PC-9 (cell line): ENCODE data around the gene GLI1. TPM values are rescaled to one million over a fixed set of nuclear protein-coding genes. Genes with fewer than 3 reads are reported as not detected.

ENCODE experiments used
- BruUV-seq: library from RNA; stranded (reverse); fragments of 400-500 nt; replicated peaks from 2 replicates; lab custom pipeline; 2021; lab: Mats Ljungman, UMichigan
- CTCF ChIA-PET: fragments of 300-600 bp; sonication (Branson Sonifier 250); formaldehyde crosslinking; loops from one replicate; lab custom pipeline; 2022; ENCODE audit warnings: antibody characterized with exemption; lab: Charles Lee
- POLR2A ChIA-PET: fragments of 300-600 bp; sonication (Branson Sonifier 250); formaldehyde crosslinking; loops from one replicate; lab custom pipeline; 2022; ENCODE audit warnings: antibody characterized with exemption; ENCODE audit not compliant: unreplicated experiment; lab: Charles Lee
- DNase-seq, 2 experiments: peaks; one replicate each; pipeline versions ENCODE4 v3.0.0 to v3.0.0-alpha.2; 2015 to 2022; ENCODE audit warnings: mixed read lengths in 1 of 2
- H2AFZ ChIP-seq: fragments of 200-600 bp; sonication (generic); 2 replicates; pipeline ENCODE4 v1.8.1; 2017; ENCODE audit warnings: antibody characterized with exemption
- H3F3A ChIP-seq: fragments of 200-600 bp; sonication (generic); 2 replicates; pipeline ENCODE4 v1.8.1; 2017; ENCODE audit warnings: antibody characterized with exemption, mild to moderate bottlenecking, low read depth; ENCODE audit not compliant: insufficient read depth
- H3K27ac ChIP-seq: fragments of 200-600 bp; sonication (generic); 2 replicates; pipeline ENCODE4 v1.6.1; 2016; ENCODE audit warnings: mixed run types
- H3K27me3 ChIP-seq: fragments of 200-600 bp; sonication (generic); 2 replicates; pipeline ENCODE4 v1.6.1; 2016; ENCODE audit warnings: low read depth, mixed run types; ENCODE audit not compliant: insufficient read depth
- H3K36me3 ChIP-seq: fragments of 200-600 bp; sonication (generic); 2 replicates; pipeline ENCODE4 v1.6.1; 2016; ENCODE audit warnings: low read depth, mixed run types
- H3K4me1 ChIP-seq: fragments of 200-600 bp; sonication (generic); replicated peaks from 2 replicates; pipeline ENCODE4 v1.6.1; 2016; ENCODE audit warnings: mixed run types; ENCODE audit not compliant: insufficient read depth
- H3K4me2 ChIP-seq: fragments of 200-600 bp; sonication (generic); 2 replicates; pipeline ENCODE4 v1.6.1; 2017; ENCODE audit warnings: mixed run types
- H3K4me3 ChIP-seq: fragments of 200-600 bp; sonication (generic); 2 replicates; pipeline ENCODE4 v1.6.1; 2016; ENCODE audit warnings: mixed run types
- H3K79me2 ChIP-seq: fragments of 200-600 bp; sonication (generic); 2 replicates; pipeline ENCODE4 v1.6.1; 2017; ENCODE audit warnings: low read depth, mixed run types
- H3K9me2 ChIP-seq: fragments of 200-600 bp; sonication (generic); 2 replicates; pipeline ENCODE4 v1.8.1; 2017; ENCODE audit warnings: mild to moderate bottlenecking; ENCODE audit not compliant: insufficient read depth
- H3K9me3 ChIP-seq: fragments of 200-600 bp; sonication (generic); 2 replicates; pipeline ENCODE4 v1.8.1; 2016; ENCODE audit warnings: low read depth; ENCODE audit not compliant: insufficient read depth
- H4K20me1 ChIP-seq: fragments of 200-600 bp; sonication (generic); 2 replicates; pipeline ENCODE4 v1.8.1; 2017; ENCODE audit not compliant: insufficient read depth
- EZH2 ChIP-seq: fragments of 200-600 bp; sonication (generic); IDR thresholded peaks from 2 replicates; pipeline ENCODE4 v1.8.0; 2017; ENCODE audit warnings: antibody characterized with exemption, low read depth
- intact Hi-C: fragments of 100-400 bp; cut with micrococcal nuclease; formaldehyde crosslinking; loops from one replicate; pipeline ENCODE4 v1.10.0; 2022; ENCODE audit not compliant: unreplicated experiment
- total RNA-seq: library from RNA; stranded (reverse); gene quantifications from 2 replicates; pipeline ENCODE4 v1.2.3, GENCODE V29; 2021
- TF ChIP-seq, protein P1 (sequence below): fragments of 200-600 bp; sonication (generic); conservative IDR thresholded peaks from 2 replicates; pipeline ENCODE4 v1.6.1; 2017; ENCODE audit warnings: mixed run types, antibody characterized with exemption, mild to moderate bottlenecking, moderate library complexity

Gene GLI1
- total RNA-seq, 1 experiment from 2014 or later: not detected

- intact Hi-C loops: no loop called here
- H3K36me3 ChIP-seq: no peaks in the 10 kb centered on the region
- H3K9me3 ChIP-seq: no peaks in the 10 kb centered on the region
- H4K20me1 ChIP-seq: no peaks in the 10 kb centered on the region
- no peak for DNase-seq
- peaks cover 6% of the 10 kb centered on the region; the same call in 1 of the 2 replicates for H3F3A ChIP-seq
- ChIA-PET POLR2A (no interaction called here), CTCF (no interaction called here)
- no peaks in the 10 kb centered on the region for H3K79me2 ChIP-seq
- peaks cover 31% of the 10 kb centered on the region for H3K27me3 ChIP-seq
- H3K4me1 ChIP-seq: no peaks in the 10 kb centered on the region
- no peak within 1 kb of the TSS for H3K27ac ChIP-seq
- no peak within 1 kb of the TSS for H2AFZ ChIP-seq
- BruUV-seq: no TSS peak
- TF ChIP-seq, protein P1, sequence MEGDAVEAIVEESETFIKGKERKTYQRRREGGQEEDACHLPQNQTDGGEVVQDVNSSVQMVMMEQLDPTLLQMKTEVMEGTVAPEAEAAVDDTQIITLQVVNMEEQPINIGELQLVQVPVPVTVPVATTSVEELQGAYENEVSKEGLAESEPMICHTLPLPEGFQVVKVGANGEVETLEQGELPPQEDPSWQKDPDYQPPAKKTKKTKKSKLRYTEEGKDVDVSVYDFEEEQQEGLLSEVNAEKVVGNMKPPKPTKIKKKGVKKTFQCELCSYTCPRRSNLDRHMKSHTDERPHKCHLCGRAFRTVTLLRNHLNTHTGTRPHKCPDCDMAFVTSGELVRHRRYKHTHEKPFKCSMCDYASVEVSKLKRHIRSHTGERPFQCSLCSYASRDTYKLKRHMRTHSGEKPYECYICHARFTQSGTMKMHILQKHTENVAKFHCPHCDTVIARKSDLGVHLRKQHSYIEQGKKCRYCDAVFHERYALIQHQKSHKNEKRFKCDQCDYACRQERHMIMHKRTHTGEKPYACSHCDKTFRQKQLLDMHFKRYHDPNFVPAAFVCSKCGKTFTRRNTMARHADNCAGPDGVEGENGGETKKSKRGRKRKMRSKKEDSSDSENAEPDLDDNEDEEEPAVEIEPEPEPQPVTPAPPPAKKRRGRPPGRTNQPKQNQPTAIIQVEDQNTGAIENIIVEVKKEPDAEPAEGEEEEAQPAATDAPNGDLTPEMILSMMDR: no peak
- TF ChIP-seq EZH2: no peak
- no peak within 1 kb of the TSS for H3K4me2 ChIP-seq
- no peaks in the 10 kb centered on the region for H3K9me2 ChIP-seq
- no peak within 1 kb of the TSS for H3K4me3 ChIP-seq
These were observed 20.0 kb downstream of the GLI1 start, which contains the start of gene ARHGAP9 for GRCh38 chr12:57479376-57480115. Gene ARHGAP9, minus strand, starts transcription at chr12:57479866. Its CDS starts 460 bp downstream, at chr12:57479406.

- DNase-seq: no peak
- Histone ChIP-seq H3K4me2 (no peak overlapping the region), H3K36me3 (no peaks in the 10 kb centered on the region), H3K27me3 (peaks cover 25% of the 10 kb centered on the region; the same call in 1 of the 2 replicates), H3K9me3 (no peaks in the 10 kb centered on the region), H4K20me1 (no peaks in the 10 kb centered on the region), H3K4me1 (no peaks in the 10 kb centered on the region), H3K79me2 (no peaks in the 10 kb centered on the region), H2AFZ (no peak overlapping the region), H3K27ac (no peak overlapping the region), H3F3A (peaks cover 6% of the 10 kb centered on the region; the same call in 1 of the 2 replicates), H3K9me2 (no peaks in the 10 kb centered on the region), H3K4me3 (no peak overlapping the region)
- ChIA-PET POLR2A (no interaction called here), CTCF (no interaction called here)
- no peak for TF ChIP-seq EZH2
- TF ChIP-seq, protein P1: no peak
- BruUV-seq: no TSS peak
- intact Hi-C loops: no loop called here
These were observed 22.1 kb downstream of the GLI1 start for GRCh38 chr12:57481671-57482070.

GRCh38 chr12:57483466-57483865 lies 23.9 kb downstream of the GLI1 start:
- Histone ChIP-seq H4K20me1 (peaks cover 1% of the 10 kb centered on the region; the same call in 1 of the 2 replicates), H3K27me3 (peaks cover 21% of the 10 kb centered on the region; the same call in 1 of the 2 replicates), H3K36me3 (peaks cover 2% of the 10 kb centered on the region; the same call in 1 of the 2 replicates), H2AFZ (no peak overlapping the region), H3F3A (peaks cover 6% of the 10 kb centered on the region; the same call in 1 of the 2 replicates), H3K4me3 (no peak overlapping the region), H3K9me2 (no peaks in the 10 kb centered on the region), H3K79me2 (peaks cover 6% of the 10 kb centered on the region), H3K4me2 (no peak overlapping the region), H3K27ac (no peak overlapping the region), H3K4me1 (no peaks in the 10 kb centered on the region), H3K9me3 (no peaks in the 10 kb centered on the region)
- TF ChIP-seq, protein P1: no peak
- TF ChIP-seq EZH2: no peak
- peak in 1 of 2 experiments; percentile 46 for DNase-seq
- no TSS peak for BruUV-seq
- POLR2A ChIA-PET: no interaction called here
- CTCF ChIA-PET: interaction anchor here (0.6 kb wide), 1 partner anchor 204 kb away, joined by 19 read pairs; no protein-coding TSS in a partner anchor
- intact Hi-C loops: no loop called here
